SHP77 (cell line): Measurements from ENCODE around the gene DOCK8.

Experiments
- DNase-seq, 2 experiments: peaks; one replicate each; lab custom pipeline; 2025; lab: John Stamatoyannopoulos, UW

The DOCK8 gene

DNA sequence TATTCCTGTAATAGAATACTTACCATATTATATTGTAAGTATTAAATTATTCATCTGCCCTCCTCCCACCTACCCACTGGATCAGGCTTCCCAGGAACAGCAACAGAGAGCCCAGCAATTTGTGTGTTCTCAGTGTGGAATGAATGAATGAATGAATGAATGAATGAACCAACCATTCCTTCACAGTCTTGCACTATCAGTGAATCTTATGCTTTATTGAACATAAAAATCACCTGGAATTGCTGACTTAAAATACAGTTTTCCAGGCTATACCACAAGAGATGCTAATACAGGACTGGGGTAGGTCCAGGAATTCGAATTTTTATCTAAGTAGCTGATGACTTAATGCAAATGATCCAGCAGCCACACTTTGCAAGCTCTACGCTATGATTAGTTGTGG lies 51.6 kb downstream of the DOCK8 start:
- DNase-seq = no peak

DNA sequence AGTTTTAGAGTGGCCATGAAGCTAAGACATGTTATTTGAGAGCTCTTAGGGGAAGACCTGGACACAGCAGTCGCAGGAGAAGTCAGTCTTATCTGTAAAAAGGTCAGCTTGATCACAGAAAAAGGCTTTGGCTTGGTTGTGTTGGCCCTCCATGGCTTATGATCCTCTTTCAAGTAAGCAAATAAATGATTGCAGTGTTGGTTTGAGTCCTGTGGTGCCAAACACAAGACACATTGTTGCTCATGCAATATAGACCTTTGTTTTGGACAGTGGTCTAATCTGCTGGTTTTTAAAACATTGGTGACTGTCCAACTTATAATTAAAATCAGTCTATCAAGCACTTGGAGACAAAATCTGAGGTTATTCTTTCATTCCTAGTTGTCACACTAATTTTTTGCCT lies 54.0 kb downstream of the DOCK8 start:
- DNase-seq = no peak

DNA sequence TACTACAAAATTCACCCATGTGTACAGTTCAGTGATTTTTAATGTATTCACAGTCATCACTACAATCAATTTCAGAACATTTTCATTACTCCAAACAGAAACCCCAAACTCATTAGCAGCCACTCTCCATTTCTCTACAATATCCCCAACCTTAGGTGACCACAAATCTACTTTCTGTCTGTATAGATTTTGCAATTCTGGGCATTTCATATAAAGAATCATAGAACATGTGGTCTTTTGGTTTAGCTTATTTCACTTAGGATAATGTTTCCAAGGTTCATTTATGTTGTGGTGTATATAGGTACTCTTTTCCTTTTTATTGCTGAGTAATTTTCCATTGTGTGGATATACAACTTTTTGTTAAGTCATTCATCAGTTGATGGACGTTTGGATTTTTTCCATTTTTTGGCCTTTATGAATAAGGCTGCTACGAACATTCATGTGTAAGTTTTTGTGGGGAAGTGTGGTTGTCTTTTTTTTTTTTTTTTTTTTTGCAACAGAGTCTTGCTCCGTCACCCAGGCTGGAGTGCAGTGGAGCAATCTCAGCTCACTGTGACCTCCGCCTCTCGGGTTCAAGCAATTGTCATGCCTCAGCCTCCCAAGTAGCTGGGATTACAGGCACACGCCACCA lies 54.5 kb downstream of the DOCK8 start:
- DNase-seq = no peak

DNA sequence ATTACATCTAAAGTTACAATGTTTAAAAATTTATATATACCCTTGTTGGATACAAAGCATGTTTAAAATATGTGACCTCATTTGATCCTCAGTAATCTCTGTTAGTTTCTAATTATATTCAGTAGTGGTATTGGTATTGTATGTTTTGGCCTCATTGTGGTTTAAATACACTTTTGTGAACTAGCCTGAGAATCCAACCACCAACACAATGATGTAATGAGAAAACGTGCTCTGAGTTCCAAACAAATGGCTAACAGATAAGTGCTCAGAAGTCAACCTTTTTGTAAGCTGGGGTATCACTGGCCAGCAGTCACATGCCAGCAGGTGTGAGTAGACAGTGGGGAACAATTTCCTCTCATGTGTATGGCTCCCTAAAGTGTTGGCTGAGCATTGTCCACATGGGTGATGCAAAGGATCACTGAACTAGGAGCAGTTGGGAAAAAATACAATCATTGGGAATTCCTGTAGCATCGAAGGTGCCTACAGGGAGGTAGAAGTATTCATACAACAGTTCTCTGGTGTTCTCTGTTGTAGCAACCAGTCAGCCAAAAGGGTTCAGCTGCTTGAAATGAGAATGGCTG lies 56.1 kb downstream of the DOCK8 start:
- DNase-seq = no peak

DNA sequence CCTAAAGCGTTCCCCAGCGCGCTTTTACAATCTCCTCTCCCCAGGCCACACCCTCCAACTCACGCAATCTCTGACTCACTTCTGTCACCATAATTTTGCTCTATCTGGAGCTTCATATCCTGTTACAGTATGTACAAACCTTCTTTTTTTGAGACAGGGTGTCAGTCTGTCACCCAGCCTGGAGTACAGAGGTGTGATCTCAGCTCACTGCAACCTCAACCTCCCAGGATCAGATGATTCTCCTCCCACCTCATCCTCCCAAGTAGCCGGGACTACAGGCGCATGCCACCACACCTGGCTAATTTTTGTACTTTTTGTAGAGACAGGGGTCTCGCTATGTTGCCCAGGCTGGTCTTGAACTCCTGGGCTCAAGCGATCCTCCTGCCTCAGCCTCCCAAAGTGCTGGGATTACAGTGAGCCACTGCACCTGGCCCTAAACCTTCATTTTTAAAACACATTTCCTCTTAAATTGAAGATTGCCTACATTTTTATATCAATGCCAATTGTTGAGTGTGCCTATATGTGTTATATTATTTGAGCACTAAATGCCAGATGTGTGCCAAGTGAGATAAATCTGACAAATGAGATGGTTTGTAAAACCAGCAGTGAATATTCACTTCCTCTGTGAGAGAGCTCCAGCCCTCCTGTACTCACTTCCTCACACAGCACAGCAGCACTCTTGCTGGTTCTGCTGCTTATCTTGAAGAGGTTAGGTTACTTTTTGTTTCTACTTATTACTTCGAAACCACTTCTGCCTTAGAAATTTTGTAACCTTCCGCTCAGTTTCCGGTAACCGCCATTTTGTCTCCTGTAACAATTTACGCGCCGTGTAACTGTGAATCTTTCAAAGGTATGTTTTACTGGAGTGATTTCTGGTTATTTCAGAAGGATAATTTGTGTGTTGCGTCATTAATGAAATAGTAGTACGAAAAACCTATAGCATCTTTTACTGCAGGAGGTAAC lies 57.9 kb downstream of the DOCK8 start:
- no peak for DNase-seq

DNA sequence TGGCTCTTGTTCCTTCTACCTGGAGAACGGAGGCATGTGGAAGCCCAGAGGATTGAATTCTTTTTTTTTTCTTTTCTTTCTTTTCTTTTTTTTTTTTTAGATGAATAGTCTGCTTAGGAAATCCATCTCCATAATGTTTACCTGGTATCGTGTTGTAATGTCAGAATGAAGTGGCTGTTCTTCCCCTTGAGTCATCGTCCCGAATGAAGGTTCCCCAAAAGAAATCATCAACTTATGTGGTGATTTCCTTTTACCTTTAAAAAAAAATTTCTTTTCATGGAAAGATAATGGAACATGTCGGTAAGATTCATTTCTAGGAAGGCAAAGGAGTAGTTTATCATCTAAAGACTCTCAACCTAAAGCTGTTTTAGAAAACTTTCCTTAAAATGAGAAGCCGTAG lies 59.7 kb downstream of the DOCK8 start:
- DNase-seq = no peak

DNA sequence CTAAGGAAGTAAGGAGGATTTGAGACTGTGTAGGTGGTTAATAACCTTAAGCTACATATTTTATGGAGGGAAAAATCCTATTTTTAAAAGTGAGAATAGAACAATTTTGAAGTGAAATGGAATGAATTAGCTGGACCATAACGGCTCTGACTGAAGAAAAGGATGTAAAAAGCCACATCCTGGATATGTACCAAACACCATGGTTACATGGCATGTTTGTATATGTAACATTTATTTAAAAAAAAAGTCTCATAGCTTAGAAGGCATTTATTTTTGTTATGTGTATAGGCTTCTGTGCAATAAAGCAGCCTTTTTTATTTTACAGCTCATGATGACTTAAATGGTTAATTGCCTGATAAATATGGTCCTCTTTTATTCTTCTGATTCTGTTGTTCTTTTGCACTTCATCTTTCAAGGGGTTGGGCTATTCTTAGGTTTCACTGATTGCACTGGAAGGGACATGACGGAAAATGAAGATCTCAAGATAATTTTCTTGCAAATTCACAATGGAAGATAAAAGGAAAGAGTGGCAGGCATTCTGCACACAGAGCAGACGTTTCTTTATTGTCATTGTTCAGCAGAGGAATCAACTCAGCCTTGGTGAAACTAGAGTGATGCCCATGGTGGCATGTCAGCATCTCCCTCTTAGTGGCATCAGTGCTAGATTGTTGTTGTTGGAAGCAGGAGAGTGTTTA lies 63.1 kb downstream of the DOCK8 start:
- DNase-seq = no peak

DNA sequence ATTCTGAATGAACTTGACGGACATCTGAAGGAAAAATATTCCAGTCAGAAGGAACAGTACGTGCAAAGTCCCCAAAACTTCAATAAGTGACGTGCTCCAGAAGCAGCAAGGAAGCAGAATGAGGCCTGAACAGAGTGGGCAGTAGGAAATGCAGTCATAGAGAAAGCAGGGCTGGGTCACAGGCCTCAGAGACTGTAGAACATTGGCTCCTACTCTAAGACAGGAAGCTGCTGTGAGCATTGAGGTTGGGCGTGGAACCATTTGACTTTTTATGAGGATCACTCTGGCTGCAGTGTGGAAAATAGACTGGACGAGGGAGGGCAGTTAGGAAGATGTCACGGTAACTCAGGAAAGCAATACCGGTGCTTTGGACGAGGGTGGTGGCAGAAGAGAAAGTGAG lies 64.0 kb downstream of the DOCK8 start:
- DNase-seq = no peak

DNA sequence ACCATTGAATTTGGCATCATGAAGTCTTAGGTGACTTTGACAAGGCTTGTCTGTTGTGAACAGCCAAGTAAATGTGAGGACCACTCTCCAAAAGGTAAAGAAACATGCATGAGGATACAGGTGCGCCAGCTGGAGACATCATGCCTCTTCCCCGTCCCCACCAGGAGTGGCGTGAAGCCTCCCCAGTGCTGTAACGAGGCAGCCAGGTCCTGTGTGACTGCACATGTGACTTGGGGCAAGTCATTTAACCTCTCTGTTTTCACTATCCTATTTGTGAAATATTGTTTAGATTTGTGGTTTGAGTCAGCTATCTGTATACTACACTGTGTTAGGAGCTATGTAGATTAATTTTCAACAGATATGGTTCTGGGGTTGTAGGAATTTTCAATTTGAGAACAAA lies 65.0 kb downstream of the DOCK8 start:
- DNase-seq = no peak

DNA sequence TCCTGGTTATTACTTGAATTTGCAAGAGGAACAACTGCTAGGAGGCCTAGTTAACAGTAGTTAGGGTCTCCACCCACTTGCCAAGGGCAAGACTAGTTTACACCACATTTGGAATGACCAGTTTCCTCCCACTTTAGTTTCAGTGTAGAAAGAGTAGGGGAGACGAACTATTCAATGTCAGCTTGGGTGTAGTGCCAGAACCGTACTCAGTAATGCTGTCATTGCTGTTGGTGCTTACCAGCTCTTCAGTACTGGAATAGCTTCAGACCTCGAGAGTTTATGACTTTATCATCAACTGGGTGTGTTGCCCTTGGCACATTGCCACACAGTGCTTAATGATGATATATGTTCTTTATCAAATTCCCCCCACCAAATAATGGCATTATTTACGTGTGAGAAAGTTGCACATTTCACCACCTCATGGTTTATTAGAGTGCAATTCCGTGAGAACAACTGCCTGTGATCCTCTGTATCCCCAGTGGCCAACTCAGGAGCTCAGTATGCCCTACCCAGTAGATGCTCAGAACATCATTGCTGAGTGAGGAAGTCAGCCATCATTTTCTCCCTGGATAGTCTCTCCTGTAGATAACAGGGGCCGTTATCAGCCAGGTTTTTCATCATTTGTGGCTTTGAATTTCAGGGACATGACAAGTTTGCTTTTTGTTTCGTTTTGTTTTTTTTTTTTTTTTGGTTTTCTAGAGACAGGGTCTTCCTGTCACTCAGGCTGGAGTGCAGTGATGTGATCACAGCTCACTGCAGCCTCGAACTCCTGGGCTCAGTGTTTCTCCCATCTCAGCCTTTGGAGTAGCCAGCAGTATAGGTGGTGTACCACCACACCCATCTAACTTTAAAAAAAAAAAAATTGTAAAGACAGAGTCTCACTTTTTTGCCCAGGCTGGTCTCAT lies 67.3 kb downstream of the DOCK8 start:
- no peak for DNase-seq

DNA sequence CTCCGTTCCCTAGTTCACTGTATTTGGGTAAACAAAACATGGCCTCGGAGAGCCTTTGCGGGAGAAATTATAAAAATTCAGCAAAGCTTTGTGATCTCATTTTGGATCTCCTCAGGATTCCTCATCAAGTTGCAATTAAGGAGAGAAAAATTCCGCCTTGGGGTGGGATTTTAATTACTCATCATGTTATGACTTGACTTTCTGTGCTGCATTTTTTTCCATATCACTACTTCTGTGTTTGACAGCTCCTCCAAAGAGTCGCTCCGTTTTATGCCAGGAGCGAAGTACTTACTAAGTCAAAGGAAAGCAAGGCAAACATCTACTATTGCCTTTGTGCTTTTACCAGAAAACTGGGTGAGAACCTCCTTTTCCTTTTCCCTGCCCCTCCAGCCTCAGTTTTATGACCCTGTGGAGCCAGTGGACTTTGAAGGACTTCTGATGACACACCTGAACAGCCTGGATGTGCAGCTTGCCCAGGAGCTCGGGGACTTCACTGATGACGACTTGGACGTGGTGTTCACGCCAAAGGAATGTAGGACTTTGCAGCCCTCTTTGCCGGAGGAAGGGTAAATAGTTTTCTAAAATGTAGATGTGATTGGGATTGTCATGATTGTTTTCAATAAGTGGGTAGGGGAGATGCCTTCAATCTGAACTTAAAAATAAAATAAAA lies 71.5 kb downstream of the DOCK8 start:
- no peak for DNase-seq

DNA sequence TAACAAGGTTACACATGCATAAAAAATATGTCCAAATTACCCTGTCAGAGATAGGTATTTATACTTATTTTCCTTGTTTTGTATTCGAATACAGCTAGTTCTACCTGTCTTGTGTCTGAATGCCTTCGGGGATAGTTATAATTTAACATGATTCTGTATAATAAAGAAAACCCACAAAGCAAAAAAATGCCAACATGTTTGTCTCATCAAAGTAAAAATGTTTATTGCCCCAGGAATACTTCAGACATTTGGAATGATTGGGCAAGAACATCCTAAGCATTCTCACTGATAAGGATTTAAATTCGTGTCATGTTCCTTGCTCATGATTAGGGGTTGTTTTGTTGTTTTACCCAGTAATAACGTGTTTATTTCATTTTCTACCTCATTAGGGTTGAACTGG lies 74.5 kb downstream of the DOCK8 start:
- DNase-seq = no peak

DNA sequence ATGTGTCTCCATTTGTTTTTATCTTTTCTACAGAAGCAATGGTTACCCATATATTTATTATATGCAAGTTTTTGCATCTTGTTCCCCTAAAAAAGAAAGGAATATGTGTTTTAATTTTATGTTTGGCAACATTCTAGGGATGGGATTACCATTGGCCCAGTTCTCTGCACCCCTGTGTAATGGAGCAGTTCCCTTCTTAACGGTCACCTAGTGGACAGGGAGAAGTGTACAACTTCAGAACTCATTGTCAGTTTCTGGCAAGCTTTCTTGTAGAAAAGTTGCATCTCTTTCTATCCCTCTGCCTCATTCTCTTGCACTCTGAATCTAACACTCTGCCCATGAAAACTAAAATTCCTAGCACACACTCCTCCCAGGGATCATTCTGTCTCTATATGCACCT lies 78.2 kb downstream of the DOCK8 start:
- no peak for DNase-seq

DNA sequence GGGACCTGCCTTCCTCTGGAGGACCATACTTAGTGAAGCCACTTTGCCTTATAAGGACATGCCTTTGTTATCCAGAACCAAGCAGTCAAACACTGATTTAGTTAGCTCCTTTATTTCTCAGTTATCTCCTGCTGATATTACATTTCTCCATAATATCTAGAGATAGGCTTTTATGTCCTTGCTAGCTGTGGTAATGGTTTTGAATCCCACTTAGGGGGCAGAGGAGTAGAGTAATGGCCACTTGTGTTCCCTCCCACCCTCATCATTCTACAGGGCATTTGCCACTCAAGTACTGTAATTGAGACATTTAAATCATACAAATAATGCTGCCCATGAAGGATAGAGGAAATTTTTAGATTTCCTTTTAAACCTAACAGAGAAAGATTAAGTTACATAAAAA lies 80.9 kb downstream of the DOCK8 start:
- no peak for DNase-seq

DNA sequence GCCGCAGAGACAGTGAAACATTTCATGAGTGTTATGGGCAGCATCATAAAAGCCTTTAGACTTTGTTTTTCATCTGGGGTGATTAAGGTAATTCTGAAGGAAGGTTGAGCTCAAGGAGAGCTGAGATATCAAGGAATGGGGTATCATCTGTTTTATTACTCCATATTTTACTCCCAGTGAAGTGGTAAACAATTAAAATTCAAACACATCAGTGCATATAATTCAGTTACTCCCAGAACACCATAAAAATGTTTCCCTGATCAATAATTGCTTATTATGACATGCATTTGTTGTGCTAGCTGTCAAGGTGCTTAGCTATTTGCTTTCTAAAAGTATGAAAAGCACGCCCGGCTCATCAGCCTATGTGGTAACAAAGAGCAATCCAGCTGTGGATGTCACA lies 81.7 kb downstream of the DOCK8 start:
- DNase-seq = no peak

DNA sequence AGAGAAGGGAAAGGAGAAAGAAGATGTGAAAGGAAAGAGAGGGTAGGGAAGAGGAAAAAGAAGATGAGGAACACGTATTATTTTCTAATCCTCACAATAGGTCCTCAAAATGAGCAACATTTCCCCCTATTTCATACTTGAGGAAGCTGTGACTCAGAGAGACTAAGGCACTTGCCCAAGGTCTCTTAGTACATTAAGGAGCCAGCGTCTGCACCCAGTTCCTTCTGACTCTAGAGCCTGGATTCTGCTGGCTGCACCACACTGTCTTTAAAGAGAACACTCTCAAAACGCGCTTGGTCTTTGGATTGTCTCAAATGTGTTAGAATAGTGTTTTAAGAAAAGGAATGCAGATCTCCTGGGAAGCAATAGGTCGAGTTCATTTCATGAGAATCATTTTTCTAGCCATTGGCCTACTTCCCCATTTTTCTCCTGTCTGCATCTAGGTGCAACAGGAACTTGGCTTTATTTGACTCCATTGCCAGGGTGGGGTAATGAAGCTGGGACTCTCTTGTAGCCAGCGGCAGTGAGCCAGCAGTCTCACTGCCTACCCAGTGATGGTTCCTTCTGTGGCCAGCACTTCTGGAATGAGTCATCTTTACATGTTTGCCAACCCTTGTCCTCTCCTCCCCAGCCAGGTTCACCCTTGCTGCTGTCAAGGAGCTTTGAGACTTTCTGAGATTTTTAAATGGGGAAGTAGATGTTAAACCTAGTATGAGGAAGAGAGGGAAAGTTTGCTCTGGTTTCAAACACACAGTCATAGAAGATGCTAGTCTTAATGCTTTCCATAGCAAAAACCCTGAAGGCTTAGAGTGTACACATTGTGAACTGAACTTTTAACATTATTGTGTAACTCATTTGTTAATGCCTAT lies 82.7 kb downstream of the DOCK8 start:
- DNase-seq = no peak

DNA sequence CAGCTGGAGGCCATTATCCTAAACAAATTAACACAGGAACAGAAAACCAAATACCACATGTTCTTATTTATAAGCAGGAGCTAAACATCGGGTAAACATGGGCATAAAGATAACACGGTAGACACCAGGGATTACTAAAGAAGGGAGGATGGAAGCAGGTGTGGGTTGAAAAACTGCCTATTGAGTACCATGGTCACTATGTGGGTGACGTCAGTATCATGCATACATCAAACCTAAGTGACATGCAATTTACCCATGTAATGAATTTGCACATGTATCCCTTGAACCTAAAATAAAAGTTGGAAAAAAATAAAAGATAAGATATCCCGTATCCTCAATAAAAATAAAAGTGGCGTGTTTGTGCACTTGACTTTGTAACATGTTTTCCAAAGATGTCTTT lies 88.8 kb downstream of the DOCK8 start:
- DNase-seq = no peak

DNA sequence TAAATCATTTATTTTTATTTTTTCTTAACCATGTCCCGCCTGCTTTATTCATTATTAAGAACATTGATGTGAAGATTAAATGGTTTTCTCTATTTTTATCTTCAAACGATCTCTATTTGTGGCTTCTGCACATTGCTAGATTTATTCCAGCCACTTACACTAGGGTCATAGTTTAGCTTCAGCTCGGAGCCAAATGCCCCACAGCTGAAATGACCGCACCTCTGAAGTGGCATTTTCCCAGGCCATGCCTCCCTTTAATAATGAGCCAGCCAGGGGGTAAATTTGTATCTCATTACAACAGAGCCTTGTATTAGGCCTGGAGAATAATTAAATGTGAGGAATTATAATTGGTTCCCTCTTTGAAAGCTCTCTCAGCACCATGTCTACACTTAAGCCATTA lies 89.4 kb downstream of the DOCK8 start:
- DNase-seq = no peak

DNA sequence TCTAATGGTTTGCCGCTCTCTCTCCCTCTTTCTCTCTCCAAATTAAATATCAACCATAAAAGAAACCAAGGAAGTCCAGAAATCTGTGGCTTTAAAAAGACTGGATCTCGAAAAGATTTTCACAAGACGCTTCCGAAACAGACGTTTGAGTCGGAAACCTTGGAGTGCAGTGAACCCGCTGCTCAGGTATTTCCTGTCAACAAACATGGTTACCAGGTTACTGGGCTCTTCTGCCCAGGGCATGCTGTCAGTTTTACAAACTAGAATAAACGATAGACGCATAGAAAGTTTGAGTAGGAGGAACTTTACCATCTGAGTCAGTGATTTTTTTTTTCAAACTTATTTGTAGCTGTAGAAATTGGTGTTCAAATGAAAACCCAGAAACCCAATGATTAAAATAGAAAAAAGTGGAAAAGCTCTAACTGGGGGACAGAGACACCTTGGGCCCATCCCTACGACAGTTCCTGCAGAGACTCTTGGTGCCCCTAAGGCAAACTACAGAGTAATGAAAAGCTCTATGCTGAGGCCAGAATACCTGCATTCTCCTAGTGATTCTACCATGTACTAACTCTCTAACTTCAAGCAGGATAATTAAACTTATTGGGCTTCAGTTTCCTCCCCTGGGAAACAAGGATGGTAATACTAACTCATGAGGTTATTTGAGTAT lies 90.0 kb downstream of the DOCK8 start:
- no peak for DNase-seq
